Measurements from ENCODE around the gene PLCB3. TPM values are rescaled to one million over a fixed set of nuclear protein-coding genes. Genes with fewer than 3 reads are reported as not detected.

The PLCB3 gene
- polyA plus RNA-seq, 1 donor from 2014 or later: 2.1 TPM

DNA sequence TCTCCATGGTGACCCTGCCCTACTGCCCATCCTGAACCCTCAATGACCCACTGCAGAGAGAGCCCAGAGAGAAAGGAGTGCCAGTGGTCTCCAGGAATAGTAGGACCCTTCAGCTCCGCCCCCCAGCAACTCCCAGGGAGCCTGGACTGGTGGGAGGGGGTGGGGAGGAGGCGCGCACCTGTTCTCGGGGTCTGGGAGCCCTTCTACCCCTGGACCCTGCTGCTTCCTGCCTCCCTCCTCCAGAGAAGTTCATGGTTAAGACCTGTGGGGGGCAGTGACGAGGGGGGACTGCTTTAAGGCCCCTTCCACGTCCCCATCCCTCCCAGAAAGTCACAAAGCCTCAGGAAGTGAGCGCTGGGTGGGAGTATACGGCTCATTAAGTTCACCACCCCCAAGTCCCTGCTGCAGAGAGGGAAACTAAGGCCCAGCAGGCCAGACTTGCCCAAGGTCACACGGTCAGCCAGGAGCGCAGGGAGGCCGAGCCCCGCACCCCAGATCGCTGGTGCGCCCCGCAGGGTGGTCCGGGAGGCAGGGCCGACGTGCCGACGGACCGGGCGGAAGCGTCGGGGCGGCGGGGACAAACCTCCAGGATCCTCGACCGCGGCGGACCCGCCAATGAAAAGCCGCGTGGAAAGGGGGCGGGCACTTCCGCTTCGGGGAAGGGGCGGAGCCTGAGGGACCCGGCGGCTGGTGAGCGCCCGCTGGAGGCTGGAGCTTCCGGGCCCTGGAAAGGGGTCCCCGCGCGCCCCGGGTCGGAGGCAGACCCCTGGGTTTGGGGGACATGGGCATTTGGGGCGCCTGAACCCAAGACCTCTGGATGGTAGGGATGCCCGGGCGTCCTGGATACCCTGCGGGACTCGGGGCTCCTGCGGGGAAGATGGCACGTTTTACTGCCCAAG lies 25.5 kb upstream of the PLCB3 start, which contains the start of the genes NUDT22 and TRPT1:
Gene NUDT22, plus strand, starts transcription at position 667 of the 899 bp plus-strand sequence. CDS start 379 bp downstream, outside the sequence.
Gene TRPT1, minus strand, starts transcription at position 579 of the 899 bp plus-strand sequence. Its CDS starts 326 bp downstream, at position 253.
- peak within 1 kb of the TSS; percentile 51 for H3K27ac ChIP-seq (ENCODE audit: low read length)
- H3K9me2 ChIP-seq (ENCODE audit: insufficient read depth, low read length): no peaks in the 10 kb centered on the region
- no peaks in the 10 kb centered on the region for H3K27me3 ChIP-seq (ENCODE audit: insufficient read depth, low read depth, low read length)
- H3K4me3 ChIP-seq (ENCODE audit: low read length): peak within 1 kb of the TSS; percentile 84
- TF ChIP-seq SMC3 (conservative IDR thresholded peaks at IDR 0.05; ENCODE audit: poor library complexity): peak; percentile 38
- TF ChIP-seq, protein P1, sequence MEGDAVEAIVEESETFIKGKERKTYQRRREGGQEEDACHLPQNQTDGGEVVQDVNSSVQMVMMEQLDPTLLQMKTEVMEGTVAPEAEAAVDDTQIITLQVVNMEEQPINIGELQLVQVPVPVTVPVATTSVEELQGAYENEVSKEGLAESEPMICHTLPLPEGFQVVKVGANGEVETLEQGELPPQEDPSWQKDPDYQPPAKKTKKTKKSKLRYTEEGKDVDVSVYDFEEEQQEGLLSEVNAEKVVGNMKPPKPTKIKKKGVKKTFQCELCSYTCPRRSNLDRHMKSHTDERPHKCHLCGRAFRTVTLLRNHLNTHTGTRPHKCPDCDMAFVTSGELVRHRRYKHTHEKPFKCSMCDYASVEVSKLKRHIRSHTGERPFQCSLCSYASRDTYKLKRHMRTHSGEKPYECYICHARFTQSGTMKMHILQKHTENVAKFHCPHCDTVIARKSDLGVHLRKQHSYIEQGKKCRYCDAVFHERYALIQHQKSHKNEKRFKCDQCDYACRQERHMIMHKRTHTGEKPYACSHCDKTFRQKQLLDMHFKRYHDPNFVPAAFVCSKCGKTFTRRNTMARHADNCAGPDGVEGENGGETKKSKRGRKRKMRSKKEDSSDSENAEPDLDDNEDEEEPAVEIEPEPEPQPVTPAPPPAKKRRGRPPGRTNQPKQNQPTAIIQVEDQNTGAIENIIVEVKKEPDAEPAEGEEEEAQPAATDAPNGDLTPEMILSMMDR (IDR thresholded peaks at IDR 0.05; ENCODE audit: poor library complexity, severe bottlenecking): peak; percentile 68
- TF ChIP-seq RAD21 (conservative IDR thresholded peaks at IDR 0.05): peak; percentile 31
- TF ChIP-seq TAF1 (IDR thresholded peaks at IDR 0.05; ENCODE audit: low read depth): peak; percentile 54
- TF ChIP-seq, protein P2, sequence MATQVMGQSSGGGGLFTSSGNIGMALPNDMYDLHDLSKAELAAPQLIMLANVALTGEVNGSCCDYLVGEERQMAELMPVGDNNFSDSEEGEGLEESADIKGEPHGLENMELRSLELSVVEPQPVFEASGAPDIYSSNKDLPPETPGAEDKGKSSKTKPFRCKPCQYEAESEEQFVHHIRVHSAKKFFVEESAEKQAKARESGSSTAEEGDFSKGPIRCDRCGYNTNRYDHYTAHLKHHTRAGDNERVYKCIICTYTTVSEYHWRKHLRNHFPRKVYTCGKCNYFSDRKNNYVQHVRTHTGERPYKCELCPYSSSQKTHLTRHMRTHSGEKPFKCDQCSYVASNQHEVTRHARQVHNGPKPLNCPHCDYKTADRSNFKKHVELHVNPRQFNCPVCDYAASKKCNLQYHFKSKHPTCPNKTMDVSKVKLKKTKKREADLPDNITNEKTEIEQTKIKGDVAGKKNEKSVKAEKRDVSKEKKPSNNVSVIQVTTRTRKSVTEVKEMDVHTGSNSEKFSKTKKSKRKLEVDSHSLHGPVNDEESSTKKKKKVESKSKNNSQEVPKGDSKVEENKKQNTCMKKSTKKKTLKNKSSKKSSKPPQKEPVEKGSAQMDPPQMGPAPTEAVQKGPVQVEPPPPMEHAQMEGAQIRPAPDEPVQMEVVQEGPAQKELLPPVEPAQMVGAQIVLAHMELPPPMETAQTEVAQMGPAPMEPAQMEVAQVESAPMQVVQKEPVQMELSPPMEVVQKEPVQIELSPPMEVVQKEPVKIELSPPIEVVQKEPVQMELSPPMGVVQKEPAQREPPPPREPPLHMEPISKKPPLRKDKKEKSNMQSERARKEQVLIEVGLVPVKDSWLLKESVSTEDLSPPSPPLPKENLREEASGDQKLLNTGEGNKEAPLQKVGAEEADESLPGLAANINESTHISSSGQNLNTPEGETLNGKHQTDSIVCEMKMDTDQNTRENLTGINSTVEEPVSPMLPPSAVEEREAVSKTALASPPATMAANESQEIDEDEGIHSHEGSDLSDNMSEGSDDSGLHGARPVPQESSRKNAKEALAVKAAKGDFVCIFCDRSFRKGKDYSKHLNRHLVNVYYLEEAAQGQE (IDR thresholded peaks at IDR 0.05; ENCODE audit: borderline replicate concordance): no peak
- TF ChIP-seq EZH2 (IDR thresholded peaks at IDR 0.05; ENCODE audit: borderline replicate concordance, insufficient read depth, low read length, poor library complexity, severe bottlenecking): no peak
- TF ChIP-seq POLR2AphosphoS5 (IDR thresholded peaks at IDR 0.05): peak; percentile 68
- peak; percentile 67 for TF ChIP-seq MXI1 (conservative IDR thresholded peaks at IDR 0.05; ENCODE audit: poor library complexity, severe bottlenecking)
- TF ChIP-seq EP300 (conservative IDR thresholded peaks at IDR 0.05; ENCODE audit: poor library complexity, severe bottlenecking): peak; percentile 13
- H3K9me3 ChIP-seq (ENCODE audit: low read length): no peaks in the 10 kb centered on the region
- peak within 1 kb of the TSS; percentile 68 for H3K4me2 ChIP-seq (ENCODE audit: low read length)
- H3K9ac ChIP-seq (ENCODE audit: low read length): peak within 1 kb of the TSS; percentile 83
- H3F3A ChIP-seq (ENCODE audit: insufficient read depth, low read length, poor library complexity, severe bottlenecking): no peaks in the 10 kb centered on the region
- no peaks in the 10 kb centered on the region for H3K36me3 ChIP-seq (ENCODE audit: insufficient read depth, low read length)
- H2AFZ ChIP-seq (ENCODE audit: low read depth, low read length): peak within 1 kb of the TSS; percentile 84
- no peaks in the 10 kb centered on the region for H4K20me1 ChIP-seq (ENCODE audit: insufficient read depth)
- peaks cover 6% of the 10 kb centered on the region for H3K79me2 ChIP-seq (replicated peaks; ENCODE audit: insufficient read depth, low read length)

DNA sequence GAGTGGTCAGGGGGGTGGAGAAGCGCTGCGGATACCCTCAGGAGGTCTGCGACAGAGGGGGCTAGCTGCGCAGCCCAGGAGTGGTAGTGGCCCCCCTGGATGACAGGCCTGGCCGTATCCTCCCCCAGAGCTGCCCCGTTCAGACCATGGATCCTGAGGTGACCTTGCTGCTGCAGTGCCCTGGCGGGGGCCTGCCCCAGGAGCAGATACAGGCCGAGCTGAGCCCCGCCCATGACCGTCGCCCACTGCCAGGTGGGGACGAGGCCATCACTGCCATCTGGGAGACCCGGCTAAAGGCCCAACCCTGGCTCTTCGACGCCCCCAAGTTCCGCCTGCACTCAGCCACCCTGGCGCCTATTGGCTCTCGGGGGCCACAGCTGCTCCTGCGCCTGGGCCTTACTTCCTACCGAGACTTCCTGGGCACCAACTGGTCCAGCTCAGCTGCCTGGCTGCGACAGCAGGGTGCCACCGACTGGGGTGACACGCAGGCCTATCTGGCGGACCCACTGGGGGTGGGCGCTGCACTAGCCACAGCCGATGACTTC lies 24.8 kb upstream of the PLCB3 start:
- Histone ChIP-seq H3F3A (ENCODE audit: insufficient read depth, low read length, poor library complexity, severe bottlenecking) (no peaks in the 10 kb centered on the region), H2AFZ (ENCODE audit: low read depth, low read length) (peak overlapping the region; percentile 83), H3K9me3 (ENCODE audit: low read length) (no peaks in the 10 kb centered on the region), H3K27ac (ENCODE audit: low read length) (peak overlapping the region; percentile 47), H3K4me3 (ENCODE audit: low read length) (peak overlapping the region; percentile 84), H3K4me2 (ENCODE audit: low read length) (peak overlapping the region; percentile 42), H3K36me3 (ENCODE audit: insufficient read depth, low read length) (no peaks in the 10 kb centered on the region), H4K20me1 (ENCODE audit: insufficient read depth) (no peaks in the 10 kb centered on the region), H3K9me2 (ENCODE audit: insufficient read depth, low read length) (no peaks in the 10 kb centered on the region), H3K79me2 (replicated peaks; ENCODE audit: insufficient read depth, low read length) (peaks cover 6% of the 10 kb centered on the region), H3K9ac (ENCODE audit: low read length) (peak overlapping the region; percentile 83), H3K27me3 (ENCODE audit: insufficient read depth, low read depth, low read length) (no peaks in the 10 kb centered on the region)
- no peak for TF ChIP-seq EZH2 (IDR thresholded peaks at IDR 0.05; ENCODE audit: borderline replicate concordance, insufficient read depth, low read length, poor library complexity, severe bottlenecking)
- TF ChIP-seq RAD21 (conservative IDR thresholded peaks at IDR 0.05): no peak
- no peak for TF ChIP-seq SMC3 (conservative IDR thresholded peaks at IDR 0.05; ENCODE audit: poor library complexity)
- TF ChIP-seq, protein P1 (IDR thresholded peaks at IDR 0.05; ENCODE audit: poor library complexity, severe bottlenecking): no peak
- TF ChIP-seq, protein P2 (IDR thresholded peaks at IDR 0.05; ENCODE audit: borderline replicate concordance): no peak
- no peak for TF ChIP-seq MXI1 (conservative IDR thresholded peaks at IDR 0.05; ENCODE audit: poor library complexity, severe bottlenecking)
- TF ChIP-seq POLR2AphosphoS5 (IDR thresholded peaks at IDR 0.05): no peak
- TF ChIP-seq TAF1 (IDR thresholded peaks at IDR 0.05; ENCODE audit: low read depth): no peak
- TF ChIP-seq EP300 (conservative IDR thresholded peaks at IDR 0.05; ENCODE audit: poor library complexity, severe bottlenecking): no peak
